ENCODE results near the gene CASP8. TPM values are rescaled to one million over a fixed set of nuclear protein-coding genes. Genes with fewer than 3 reads are reported as not detected.

Gene CASP8
- total and polyA plus RNA-seq, 9 of the 15 experiments (the other 6 are each of a cell fraction or from before 2014, with no cell fraction given): 10.2 to 31.4 (median 19.4) TPM

DNA sequence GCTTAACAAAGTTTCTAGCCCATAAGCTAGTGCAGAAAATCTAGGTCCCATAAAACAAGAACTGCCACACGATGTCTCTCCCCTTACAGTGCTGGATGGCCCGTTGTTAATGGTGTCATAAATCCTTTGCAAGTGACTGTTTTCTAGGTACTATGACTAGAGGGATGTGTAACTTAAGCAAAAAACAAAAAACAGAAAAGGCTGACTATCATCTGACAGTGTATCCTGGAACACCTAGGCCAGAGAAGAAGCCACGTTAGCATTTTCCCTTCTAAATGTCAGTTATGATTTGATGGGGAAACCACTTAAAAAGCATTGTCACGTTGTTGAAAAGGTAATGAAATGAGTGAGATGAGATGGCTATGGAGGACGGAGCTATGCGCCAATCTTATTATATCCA is 2.4 kb downstream of the CASP8 start (continued):
- TF ChIP-seq, protein P1, sequence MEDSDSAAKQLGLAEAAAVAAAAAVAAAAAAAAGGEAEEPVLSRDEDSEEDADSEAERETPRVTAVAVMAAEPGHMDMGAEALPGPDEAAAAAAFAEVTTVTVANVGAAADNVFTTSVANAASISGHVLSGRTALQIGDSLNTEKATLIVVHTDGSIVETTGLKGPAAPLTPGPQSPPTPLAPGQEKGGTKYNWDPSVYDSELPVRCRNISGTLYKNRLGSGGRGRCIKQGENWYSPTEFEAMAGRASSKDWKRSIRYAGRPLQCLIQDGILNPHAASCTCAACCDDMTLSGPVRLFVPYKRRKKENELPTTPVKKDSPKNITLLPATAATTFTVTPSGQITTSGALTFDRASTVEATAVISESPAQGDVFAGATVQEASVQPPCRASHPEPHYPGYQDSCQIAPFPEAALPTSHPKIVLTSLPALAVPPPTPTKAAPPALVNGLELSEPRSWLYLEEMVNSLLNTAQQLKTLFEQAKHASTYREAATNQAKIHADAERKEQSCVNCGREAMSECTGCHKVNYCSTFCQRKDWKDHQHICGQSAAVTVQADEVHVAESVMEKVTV (CRISPR knock-in tag; IDR thresholded peaks at IDR 0.05): no peak
- TF ChIP-seq, protein P2, sequence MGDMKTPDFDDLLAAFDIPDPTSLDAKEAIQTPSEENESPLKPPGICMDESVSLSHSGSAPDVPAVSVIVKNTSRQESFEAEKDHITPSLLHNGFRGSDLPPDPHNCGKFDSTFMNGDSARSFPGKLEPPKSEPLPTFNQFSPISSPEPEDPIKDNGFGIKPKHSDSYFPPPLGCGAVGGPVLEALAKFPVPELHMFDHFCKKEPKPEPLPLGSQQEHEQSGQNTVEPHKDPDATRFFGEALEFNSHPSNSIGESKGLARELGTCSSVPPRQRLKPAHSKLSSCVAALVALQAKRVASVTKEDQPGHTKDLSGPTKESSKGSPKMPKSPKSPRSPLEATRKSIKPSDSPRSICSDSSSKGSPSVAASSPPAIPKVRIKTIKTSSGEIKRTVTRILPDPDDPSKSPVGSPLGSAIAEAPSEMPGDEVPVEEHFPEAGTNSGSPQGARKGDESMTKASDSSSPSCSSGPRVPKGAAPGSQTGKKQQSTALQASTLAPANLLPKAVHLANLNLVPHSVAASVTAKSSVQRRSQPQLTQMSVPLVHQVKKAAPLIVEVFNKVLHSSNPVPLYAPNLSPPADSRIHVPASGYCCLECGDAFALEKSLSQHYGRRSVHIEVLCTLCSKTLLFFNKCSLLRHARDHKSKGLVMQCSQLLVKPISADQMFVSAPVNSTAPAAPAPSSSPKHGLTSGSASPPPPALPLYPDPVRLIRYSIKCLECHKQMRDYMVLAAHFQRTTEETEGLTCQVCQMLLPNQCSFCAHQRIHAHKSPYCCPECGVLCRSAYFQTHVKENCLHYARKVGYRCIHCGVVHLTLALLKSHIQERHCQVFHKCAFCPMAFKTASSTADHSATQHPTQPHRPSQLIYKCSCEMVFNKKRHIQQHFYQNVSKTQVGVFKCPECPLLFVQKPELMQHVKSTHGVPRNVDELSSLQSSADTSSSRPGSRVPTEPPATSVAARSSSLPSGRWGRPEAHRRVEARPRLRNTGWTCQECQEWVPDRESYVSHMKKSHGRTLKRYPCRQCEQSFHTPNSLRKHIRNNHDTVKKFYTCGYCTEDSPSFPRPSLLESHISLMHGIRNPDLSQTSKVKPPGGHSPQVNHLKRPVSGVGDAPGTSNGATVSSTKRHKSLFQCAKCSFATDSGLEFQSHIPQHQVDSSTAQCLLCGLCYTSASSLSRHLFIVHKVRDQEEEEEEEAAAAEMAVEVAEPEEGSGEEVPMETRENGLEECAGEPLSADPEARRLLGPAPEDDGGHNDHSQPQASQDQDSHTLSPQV (IDR thresholded peaks at IDR 0.05): no peak
- TF ChIP-seq ZNF445 (CRISPR knock-in tag; IDR thresholded peaks at IDR 0.05; ENCODE audit: low read depth) (no peak), RAD21 (CRISPR knock-in tag; conservative IDR thresholded peaks at IDR 0.05 in 1 of 2, IDR thresholded peaks at IDR 0.05 in 1 of 2) (peak in 1 of 2 experiments; percentile 12; a peak in 1 of 4 replicates), CBFA2T3 (IDR thresholded peaks at IDR 0.05) (no peak), CBFB (CRISPR knock-in tag; IDR thresholded peaks at IDR 0.05) (no peak), TEAD4 (IDR thresholded peaks at IDR 0.05; ENCODE audit: low read length) (no peak), TEAD4 (CRISPR knock-in tag; IDR thresholded peaks at IDR 0.05; ENCODE audit: borderline replicate concordance) (no peak)
- TF ChIP-seq, protein P3, sequence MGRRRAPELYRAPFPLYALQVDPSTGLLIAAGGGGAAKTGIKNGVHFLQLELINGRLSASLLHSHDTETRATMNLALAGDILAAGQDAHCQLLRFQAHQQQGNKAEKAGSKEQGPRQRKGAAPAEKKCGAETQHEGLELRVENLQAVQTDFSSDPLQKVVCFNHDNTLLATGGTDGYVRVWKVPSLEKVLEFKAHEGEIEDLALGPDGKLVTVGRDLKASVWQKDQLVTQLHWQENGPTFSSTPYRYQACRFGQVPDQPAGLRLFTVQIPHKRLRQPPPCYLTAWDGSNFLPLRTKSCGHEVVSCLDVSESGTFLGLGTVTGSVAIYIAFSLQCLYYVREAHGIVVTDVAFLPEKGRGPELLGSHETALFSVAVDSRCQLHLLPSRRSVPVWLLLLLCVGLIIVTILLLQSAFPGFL (CRISPR knock-in tag; IDR thresholded peaks at IDR 0.05): no peak
